HG03139 (cell line): Measurements from ENCODE around the gene C9orf85.
"Not testable (repeated sequence)": the region's sequence is repeated elsewhere in the genome, so short reads cannot be mapped to it uniquely, and the experiment has no call there.

Source experiments
- ATAC-seq: cut with Tn5 transposase; IDR thresholded peaks from one replicate; pipeline ENCODE4 v1.9.1; 2021; ENCODE audit not compliant: unreplicated experiment

Gene C9orf85, protein sequence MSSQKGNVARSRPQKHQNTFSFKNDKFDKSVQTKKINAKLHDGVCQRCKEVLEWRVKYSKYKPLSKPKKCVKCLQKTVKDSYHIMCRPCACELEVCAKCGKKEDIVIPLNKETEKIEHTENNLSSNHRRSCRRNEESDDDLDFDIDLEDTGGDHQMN

DNA sequence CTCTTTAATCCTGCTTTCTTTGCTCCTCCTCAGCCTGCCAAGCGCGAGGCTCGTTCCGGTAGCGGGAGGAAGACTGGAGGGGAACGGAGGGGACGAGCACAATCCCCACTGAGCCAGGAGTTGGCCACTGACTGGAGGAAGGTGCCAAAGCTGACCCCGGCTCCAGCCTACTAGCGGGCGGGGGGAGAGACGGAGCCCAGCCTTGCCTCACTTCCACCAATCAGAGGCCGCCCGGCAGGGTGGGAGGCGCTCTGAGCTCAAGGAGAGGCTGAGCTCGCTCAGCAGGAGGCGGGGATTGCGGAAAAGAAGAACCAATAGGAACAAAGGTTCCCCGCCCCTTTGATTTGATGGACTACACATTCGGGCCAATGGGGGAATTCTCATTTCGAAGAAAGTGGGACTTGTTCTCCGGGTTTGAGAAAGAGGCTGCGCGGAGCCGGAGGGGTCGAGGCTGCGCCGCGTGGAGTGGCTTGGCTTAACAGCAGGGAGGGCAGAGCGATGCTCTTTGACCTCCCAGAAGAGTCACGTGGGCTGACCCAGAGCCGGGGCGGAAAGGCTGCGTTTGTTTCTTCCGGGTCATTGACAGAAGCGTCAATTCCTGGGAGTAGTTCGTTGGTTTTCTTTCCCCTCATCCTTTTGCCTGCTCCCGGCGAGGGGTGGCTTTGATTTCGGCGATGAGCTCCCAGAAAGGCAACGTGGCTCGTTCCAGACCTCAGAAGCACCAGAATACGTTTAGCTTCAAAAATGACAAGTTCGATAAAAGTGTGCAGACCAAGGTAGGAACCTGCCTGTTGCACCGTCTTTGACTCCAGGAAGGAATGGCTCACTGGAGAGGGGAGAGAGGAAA lies at the start of gene C9orf85, which contains the start of gene ABHD17B:
TSS of gene C9orf85 (plus strand) at position 579 of the 847 bp plus-strand sequence. CDS start at position 675, 96 bp downstream.
TSS of gene ABHD17B (minus strand) at position 133 of the 847 bp plus-strand sequence. CDS start 36,113 bp downstream, outside the sequence.
- ATAC-seq: peak; percentile 91

DNA sequence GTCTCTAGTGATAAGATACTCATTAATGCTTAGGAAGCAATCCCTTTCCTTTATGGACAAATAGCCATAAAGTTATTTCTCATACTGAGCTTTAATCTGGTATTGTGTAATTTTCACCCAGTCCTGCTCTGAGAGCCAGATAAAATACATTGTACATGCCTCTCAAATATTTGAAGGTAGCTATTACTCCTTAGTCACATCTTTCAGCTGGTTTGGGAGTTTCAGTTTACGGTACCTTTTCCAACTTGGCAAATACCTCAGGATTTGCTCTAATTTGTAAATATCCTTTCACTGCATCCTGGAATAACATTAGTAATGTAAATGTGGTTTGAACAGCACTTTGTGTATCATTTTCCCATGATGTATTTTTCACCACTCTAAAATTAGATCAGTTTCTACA lies 47.8 kb upstream of the C9orf85 start:
- ATAC-seq: no peak

DNA sequence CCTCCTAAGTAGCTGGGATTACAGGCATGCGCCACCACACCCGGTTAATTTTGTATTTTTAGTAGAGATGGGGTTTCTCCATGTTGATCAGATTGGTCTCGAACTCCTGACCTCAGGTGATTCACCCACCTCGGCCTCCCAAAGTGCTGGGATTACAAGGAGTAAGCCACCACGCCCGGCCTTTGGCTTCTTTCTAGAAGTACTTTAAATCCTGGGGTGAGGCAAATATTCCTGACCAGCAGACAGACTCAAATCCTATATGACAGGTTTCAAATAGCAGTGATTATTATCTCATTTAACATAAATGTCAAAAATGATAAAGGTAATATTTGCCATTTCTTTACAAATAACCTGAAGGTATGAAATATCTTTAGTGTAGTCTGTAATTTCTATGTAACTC lies 36.1 kb upstream of the C9orf85 start:
- no peak for ATAC-seq

DNA sequence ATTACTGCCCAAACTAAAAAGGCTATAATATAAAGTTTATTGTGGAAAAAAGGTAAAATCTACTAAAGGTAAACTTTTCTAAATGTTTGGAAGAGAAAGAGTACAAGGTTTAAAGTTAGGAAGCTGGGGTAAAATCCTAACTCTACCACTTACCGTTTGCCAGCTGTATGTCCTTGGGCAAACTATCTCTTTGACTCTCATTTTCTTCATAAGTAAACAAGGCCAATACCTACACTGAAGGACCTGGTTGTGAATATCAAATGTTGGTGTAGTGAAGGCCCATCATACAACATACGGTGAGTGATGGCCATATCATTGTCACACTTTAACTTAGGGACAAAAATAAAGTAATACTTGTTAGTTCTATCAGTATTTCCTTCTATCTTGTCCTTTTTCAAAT lies 35.3 kb upstream of the C9orf85 start:
- no peak for ATAC-seq

DNA sequence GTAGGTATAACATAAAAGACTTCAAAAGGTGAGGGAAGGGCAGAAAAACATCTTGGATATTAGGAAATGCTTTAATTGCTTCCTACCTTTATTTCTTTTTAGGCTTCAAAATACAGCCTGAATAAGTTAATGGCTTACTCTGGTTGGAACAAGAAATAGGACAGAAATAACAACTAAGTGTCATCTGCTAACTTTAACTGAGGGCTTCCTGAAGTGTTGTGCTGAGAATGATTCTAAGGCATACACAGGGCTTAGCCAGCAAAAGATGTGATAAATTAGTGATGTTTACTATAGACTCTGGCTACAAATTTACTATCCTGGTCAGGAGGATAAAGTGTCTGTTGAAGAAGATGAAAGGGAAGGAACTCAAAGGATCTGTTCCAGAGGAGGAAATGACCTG lies 34.6 kb upstream of the C9orf85 start:
- ATAC-seq: no peak

DNA sequence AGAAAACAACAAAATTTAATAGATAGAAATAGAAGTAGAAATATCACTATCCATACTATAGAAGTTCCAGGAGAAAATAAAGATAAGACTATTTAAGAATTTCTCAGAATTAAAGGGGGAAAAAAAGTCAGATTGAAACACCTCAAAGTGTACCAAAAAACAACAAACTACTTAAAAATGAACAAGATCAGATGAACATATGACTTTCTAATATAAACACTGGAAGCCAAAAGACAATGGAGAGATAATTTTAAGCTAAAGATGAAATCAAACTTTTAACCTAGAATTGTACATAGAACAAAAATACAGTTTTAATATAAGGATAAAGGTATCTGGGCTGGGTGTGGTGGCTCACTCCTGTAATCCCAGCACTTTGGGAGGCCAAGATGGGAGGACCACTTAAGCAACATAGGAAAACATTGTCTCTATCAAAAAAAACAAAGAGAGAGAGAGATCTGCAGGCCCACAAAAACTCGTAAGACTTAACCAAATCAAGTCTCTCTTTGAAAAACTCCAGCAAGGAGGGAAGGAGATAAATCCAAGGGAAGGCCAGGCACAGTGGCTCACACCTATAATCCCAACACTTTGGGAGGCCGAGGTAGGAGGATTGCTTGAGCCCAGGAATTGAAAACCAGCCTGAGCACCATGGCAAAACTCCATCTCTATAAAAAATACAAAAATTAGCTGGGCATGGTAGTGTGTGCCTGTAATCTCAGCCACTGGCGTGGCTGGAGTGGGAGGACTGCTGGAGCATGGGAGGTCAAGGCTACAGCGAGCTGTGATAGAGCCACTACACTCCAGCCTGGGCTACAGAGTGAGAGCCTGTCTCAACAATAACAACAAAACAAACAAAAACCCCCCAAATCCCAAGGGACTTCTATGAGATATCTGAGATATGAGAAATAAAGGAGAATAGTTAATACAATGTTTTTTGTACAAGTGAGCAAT lies 32.8 kb upstream of the C9orf85 start:
- no peak for ATAC-seq

DNA sequence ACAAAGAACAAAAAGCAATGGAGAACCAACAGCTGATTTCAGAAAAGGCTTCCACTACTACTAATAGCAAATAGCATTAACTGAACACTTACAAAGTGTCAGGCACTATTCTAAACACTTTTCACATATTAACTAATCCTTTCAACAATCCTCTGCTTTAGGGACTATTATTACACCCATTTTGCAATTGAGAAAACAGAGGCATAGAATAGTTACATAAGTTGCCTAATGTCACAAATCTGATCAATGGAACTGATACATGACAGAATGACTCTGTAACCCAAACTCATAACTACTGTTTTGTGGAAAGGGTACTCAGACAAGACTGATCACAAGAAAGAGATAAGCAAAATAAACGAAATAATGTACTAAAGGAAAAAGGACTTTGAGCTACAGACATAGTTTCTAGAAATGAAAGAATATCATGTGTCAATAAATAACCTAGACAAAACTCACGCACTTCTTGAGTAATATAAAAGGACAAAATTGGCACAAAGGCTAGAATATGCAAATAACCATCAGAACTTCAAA lies 31.7 kb upstream of the C9orf85 start:
- no peak for ATAC-seq

DNA sequence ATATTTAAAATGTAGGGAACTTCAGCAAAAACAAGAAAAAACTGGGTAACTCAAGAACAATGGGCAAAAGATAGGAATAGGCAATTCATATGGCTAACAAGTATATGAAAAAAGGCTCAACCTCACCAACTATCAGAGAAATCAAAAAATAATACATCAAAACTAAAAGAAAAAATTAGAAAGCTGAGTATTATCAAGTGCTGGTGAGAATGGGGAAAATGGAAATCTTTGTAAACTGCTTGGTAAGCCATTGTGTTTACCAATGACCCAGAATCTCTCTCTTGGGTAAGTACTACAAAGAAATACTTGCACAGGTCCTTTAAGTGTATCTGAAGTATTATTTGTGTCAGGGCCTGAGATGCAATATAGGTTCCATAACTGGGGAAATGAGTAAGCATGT lies 27.4 kb upstream of the C9orf85 start:
- no peak for ATAC-seq

DNA sequence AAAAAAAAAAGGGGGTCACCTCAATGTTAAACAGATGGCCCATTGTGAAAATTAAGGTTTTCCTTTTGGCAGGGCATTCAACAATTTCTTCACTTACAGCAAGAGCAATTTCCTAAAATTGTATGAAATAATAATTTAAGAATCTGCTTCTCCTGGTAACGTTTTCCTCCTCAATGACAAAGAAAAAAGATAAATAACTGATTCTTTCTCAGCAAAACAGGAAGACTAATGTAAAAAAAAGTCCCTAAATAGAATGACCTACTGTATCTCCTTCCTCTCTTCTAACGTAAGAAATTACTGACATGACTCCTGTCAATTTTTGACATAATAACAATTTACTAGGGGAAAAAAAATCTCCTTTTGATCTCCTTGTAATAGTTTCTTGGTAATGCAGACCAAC lies 26.0 kb upstream of the C9orf85 start:
- ATAC-seq: no peak

DNA sequence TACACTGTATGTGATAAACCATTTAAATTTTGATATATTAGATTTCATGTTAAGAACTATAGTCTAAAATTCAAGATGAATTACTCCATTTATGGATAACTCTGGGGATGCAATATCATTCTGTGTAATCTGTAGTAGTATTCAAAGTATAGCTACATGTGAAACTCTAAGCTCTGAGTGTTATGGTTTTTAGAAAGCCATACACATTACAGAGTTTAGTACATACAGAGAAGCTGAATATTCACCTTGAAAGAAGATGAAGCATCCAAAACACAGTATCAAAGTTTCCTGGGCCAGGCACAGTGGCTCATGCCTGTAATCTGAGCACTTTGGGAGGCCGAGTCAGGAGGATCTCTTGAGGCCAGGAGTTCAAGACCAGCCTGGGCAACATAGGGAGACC lies 25.4 kb upstream of the C9orf85 start:
- ATAC-seq: no peak

DNA sequence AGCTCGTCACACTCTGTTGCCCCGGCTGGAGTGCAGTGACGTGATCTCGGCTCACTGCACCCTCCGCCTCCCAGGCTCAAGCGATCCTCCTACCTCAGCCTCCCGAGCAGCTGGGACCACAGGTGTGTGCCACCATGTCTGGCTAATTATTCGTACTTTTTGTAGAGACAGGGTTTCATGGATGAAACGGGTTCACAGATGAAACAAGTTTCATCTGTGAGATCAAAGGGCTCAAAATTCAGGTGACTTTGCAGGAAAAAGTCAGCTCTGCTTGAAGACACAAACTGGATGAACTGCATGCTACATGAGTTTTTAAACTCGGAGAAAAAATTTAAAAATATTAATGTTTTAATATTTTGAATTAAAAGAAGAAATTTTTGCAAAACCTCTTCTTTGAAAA lies 24.9 kb upstream of the C9orf85 start:
- no peak for ATAC-seq

DNA sequence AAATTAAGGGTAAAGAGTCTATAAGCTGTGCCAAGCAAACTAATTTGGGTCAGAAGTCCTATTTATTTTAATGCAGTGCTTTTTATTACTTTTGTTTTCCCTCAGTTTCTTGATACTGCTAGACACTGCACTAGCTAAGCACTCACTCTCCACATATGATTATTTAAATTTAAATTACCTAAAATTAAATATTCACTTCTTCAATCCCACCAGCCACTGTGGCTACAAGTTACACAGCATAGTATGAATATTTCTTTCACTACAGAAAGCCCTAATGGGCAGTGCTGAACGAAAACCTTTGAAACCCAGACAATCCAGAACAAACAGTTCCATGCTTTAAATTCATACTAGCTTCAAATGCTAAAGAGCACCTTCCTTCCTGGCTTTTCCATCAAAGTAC lies 24.1 kb upstream of the C9orf85 start:
- ATAC-seq: no peak

DNA sequence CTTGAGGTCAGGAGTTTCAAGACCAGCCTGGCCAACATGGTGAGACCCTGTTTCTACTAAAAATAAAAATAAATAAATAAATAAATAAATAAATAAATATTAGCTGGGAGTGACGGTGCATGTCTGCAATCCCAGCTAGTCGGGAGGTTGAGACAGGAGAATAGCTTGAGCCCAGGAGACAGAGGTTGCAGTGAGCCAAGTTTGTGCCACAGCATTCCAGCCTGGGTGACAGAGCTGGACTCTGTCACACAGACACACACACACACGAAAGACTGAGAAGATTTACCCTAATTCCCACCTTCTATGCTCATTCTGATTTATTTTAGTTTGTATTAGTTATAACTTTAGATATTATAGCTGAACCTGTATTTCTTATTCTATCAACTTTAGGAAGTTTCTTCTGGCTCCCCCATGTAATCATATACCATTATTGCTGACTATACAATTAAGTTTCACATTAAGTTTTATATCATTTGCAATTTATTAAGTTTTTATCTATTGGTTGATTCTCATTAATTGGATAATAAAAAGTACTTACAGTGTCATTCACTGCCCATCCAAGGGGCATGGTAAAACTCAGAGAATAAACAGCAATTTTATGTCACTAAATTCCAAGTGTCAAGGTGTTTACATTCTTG lies 21.3 kb upstream of the C9orf85 start:
- ATAC-seq: no peak

DNA sequence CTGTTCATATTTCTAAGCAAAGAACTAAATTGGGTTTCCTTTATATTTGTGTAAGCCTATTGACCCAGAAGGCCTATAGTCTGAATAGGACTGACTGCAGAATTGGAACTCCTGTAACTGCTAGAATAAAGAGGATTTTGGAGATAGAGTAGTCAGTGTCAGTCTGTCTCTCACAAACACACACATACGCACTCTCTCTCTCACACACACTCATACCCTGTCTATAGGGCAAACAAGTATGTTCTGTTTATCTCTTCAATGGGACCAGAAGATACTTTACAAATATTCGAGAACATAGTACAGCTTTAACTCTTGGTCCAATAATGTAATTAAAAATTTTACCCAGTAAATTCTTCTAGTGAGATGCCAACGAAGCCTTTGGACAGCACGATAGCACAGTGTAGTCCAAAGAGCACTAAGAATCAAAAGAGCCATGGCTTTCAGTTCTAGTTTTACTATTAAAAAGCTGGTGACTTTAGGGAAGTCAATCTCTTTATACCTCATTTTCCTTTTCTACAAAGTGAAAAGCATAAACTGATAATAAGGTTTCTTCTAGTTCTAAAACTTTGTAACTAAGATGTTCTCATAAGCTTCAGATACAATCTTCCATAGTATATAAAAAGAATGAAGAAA lies 19.8 kb upstream of the C9orf85 start:
- ATAC-seq: no peak

DNA sequence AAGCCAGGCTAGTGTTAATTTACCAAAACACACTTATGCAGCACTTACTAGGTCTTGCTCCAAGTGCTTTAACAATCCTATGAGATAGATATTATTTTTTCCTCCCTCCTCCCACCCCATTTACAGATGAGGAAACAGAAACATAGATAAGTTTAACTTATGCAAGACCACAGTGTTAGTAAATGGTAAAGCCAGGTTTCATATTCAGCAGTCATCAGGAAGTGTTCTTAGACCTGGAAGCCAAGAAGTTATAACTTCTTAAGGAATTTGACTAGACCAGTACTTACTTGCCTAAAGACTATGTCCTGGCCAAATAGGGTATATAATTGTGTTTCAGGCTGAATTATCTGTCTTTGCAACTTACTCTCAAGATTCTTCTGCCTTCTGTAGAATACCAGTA lies 16.3 kb upstream of the C9orf85 start:
- peak; percentile 40 for ATAC-seq

DNA sequence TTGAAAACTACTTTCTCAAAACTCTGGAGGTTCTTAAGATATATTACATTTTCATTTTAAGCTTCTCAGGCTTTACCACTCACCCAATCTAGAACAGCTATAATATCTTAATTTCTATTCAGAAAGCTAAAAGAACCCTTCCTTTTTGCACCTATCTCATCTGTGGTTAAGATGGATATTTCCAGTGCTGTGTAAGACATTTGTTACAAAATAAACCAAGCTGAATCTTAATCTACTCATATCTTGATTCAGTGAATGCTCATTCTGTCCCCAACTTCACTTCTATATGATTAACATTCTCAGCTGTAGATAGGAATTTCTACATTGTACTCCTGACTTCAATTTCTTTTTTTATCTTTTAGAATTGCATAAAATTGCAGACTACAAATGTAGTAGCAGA lies 15.5 kb upstream of the C9orf85 start:
- no peak for ATAC-seq

DNA sequence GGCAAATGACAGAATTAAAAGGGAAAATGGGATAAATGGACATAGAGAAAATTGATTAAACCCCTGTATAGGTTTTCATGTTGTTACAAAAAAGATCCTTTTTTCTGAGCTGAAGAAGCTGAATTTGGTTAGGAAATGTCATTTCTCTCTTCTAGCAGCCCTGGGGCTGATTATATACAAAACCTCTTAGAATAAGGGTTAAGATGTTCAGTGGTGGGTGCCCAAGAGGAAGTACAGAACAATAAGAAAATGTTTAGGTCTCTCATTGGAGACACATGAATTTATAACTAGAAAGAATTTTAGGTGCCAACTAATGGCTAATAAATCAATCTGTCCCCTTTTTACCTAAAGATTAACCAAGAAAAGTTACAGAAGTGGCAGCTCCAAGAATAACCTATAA lies 14.7 kb upstream of the C9orf85 start:
- no peak for ATAC-seq

DNA sequence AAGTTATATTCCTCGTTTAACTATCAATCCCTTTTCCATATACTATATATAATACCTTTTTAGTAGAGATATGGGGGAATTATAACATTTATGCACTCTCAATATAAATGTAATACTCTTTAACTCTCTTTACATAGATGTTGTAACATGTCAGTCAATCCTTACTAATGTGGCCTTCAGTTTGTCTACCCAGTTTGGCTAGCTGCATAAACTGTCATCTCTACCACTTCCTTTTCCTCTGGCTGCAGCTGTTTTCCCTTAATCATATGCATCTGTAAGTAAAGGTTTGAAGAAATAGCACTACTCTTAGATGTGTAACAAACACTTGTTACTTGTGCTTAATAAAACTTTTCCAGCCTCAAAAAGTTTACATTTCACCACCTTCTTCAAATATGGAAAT lies 13.9 kb upstream of the C9orf85 start:
- peak; percentile 48 for ATAC-seq

DNA sequence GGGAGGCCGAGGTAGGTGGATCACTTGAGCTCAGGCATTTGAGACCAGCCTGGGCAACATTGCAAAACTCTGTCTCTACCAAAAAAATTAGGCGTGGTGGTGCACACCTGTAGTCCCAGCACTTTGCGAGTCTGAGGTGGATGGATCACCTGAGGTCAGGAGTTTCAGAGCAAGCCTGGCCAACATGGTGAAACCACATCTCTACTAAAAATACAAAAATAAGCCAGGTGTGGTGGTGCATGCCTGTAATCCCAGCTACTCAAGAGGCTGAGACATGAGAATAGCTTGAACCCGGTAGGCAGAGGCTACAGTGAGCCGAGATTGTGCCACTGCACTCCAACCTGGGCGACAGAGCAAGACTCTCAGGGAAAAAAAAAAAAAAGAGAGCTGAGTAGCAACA lies 12.7 kb upstream of the C9orf85 start:
- not testable (repeated sequence) for ATAC-seq
